Keratinocyte (primary cell): ENCODE measurements around the gene WBP1. TPM values are rescaled to one million over a fixed set of nuclear protein-coding genes. Genes with fewer than 3 reads are reported as not detected.
A peak's percentile ranks its signal among the peaks of the same experiment; 100 is the strongest.

Experiments used
- DNase-seq: peaks from one replicate; pipeline ENCODE4 v3.0.0-alpha.2; 2011; ENCODE audit warnings: low read depth, missing footprints, low spot score
- FAIRE-seq: peaks from 2 replicates; lab custom pipeline; 2011; peaks lifted over from hg19 to GRCh38; lab: Jason Lieb, UNC
- H2AFZ ChIP-seq: 2 replicates; pipeline ENCODE4 v1.6.0; 2012; ENCODE audit warnings: low read length, control low read depth, inconsistent platforms; ENCODE audit not compliant: control insufficient read depth
- H3K27ac ChIP-seq: 2 replicates; pipeline ENCODE4 v1.5.1; 2011; ENCODE audit warnings: low read length; ENCODE audit not compliant: control insufficient read depth, insufficient read depth
- H3K27me3 ChIP-seq: 3 replicates; pipeline ENCODE4 v1.6.0; 2011; ENCODE audit warnings: low read length; ENCODE audit not compliant: control insufficient read depth, insufficient read depth; ENCODE audit errors: extremely low read depth
- H3K36me3 ChIP-seq, 2 experiments: 2 replicates in 1 of 2; 3 replicates in 1 of 2; pipeline ENCODE4 v1.5.1; 2011; ENCODE audit warnings: low read length in 2 of 2, mild to moderate bottlenecking in 1 of 2; ENCODE audit not compliant: control insufficient read depth in 2 of 2, insufficient read depth in 2 of 2; ENCODE audit errors: extremely low read depth in 1 of 2
- H3K4me1 ChIP-seq: 3 replicates; pipeline ENCODE4 v1.5.1; 2011; ENCODE audit warnings: low read length; ENCODE audit not compliant: control insufficient read depth, insufficient read depth; ENCODE audit errors: extremely low read depth
- H3K4me2 ChIP-seq: 3 replicates; pipeline ENCODE4 v1.6.0; 2011; ENCODE audit warnings: low read depth, low read length; ENCODE audit not compliant: control insufficient read depth, insufficient read depth; ENCODE audit errors: extremely low read depth
- H3K4me3 ChIP-seq, 3 experiments: fragments of 200-600 bp in 1 of 3; sonication (generic) in 1 of 3; 2 replicates in 2 of 3; 3 replicates in 1 of 3; pipeline ENCODE4 v1.5.1; 2011 to 2016; ENCODE audit warnings: low read length in 3 of 3, mild to moderate bottlenecking in 3 of 3, control low read depth in 2 of 3, inconsistent platforms in 1 of 3, low read depth in 1 of 3, mixed read lengths in 1 of 3, mixed run types in 1 of 3, moderate library complexity in 1 of 3; ENCODE audit not compliant: control insufficient read depth in 2 of 3, insufficient read depth in 2 of 3; ENCODE audit errors: extremely low read depth in 1 of 3
- H3K79me2 ChIP-seq: 2 replicates; pipeline ENCODE4 v1.6.0; 2012; ENCODE audit warnings: low read length; ENCODE audit not compliant: control insufficient read depth, insufficient read depth
- H3K9ac ChIP-seq: 3 replicates; pipeline ENCODE4 v1.6.0; 2011; ENCODE audit warnings: low read length; ENCODE audit not compliant: control insufficient read depth, insufficient read depth; ENCODE audit errors: extremely low read depth
- H3K9me1 ChIP-seq: 3 replicates; pipeline ENCODE4 v1.6.0; 2011; ENCODE audit warnings: low read length; ENCODE audit not compliant: control insufficient read depth, insufficient read depth; ENCODE audit errors: extremely low read depth
- H3K9me3 ChIP-seq: 2 replicates; pipeline ENCODE4 v1.5.1; 2012; ENCODE audit warnings: low read depth, low read length; ENCODE audit not compliant: control insufficient read depth
- H4K20me1 ChIP-seq: 3 replicates; pipeline ENCODE4 v1.6.0; 2011; ENCODE audit warnings: low read length; ENCODE audit not compliant: control insufficient read depth, insufficient read depth; ENCODE audit errors: extremely low read depth
- CTCF ChIP-seq, 3 experiments: IDR thresholded peaks in 1 of 3; conservative IDR thresholded peaks in 1 of 3; optimal IDR thresholded peaks in 1 of 3; 2 replicates in 2 of 3; 3 replicates in 1 of 3; pipeline versions ENCODE3 to v1.5.1; 2011; ENCODE audit warnings: low read length in 3 of 3, mild to moderate bottlenecking in 3 of 3, moderate library complexity in 2 of 3, control low read depth in 1 of 3, inconsistent platforms in 1 of 3; ENCODE audit not compliant: insufficient read depth in 2 of 3; ENCODE audit errors: extremely low read depth in 1 of 3
- EZH2 ChIP-seq: IDR thresholded peaks from one replicate; pipeline ENCODE4 v1.6.1; 2012; ENCODE audit warnings: inconsistent platforms, mild to moderate bottlenecking, low read length, moderate library complexity
- dilution Hi-C: fragments of 300-500 bp; cut with MboI; formaldehyde crosslinking; loops from one replicate; pipeline ENCODE4 v1.7.0; 2020; ENCODE audit warnings: low sequenced_read_pairs; ENCODE audit not compliant: extremely low pct_ligation_motif_present
- polyA plus RNA-seq, 5 experiments: library from polyadenylated mRNA; depleted of rRNA in 3 of 5; stranded (reverse) in 3 of 5; stranded (forward) in 1 of 5; unstranded in 1 of 5; fragments of >200 nt; gene quantifications; 1 replicate in 1 of 5; 2 replicates in 3 of 5; 3 replicates in 1 of 5; pipeline versions ENCODE4 v1.2.1 to v1.2.3, GENCODE V29; 2011 to 2012; ENCODE audit warnings: missing spikeins in 2 of 5, low read depth in 1 of 5, low replicate concordance in 1 of 5

WBP1 gene
- polyA plus RNA-seq, 1 donor (not counting 4 experiments of a cell fraction or from before 2014, with no cell fraction given), result 75.5 TPM

- no peaks in the 10 kb centered on the region for H3K27me3 ChIP-seq
- peak within 1 kb of the TSS; percentile 65 for H3K27ac ChIP-seq
- no peaks in the 10 kb centered on the region for H3K9me1 ChIP-seq
- peak; percentile 90 for DNase-seq
- TF ChIP-seq EZH2 (no peak), CTCF (optimal IDR thresholded peaks at IDR 0.05 in 1 of 3, IDR thresholded peaks at IDR 0.05 in 1 of 3, conservative IDR thresholded peaks at IDR 0.05 in 1 of 3; ENCODE audit: extremely low read depth in 1 of 3, insufficient read depth in 2 of 3, low read length in 3 of 3) (no peak)
- peaks cover 21% of the 10 kb centered on the region for H3K4me1 ChIP-seq
- no peaks in the 10 kb centered on the region for H3K36me3 ChIP-seq
- H2AFZ ChIP-seq, result peak within 1 kb of the TSS; percentile 72
- H3K4me2 ChIP-seq, result peak within 1 kb of the TSS; percentile 79
- no peaks in the 10 kb centered on the region for H4K20me1 ChIP-seq
- H3K9me3 ChIP-seq, result no peaks in the 10 kb centered on the region
- H3K79me2 ChIP-seq, result peaks cover 20% of the 10 kb centered on the region
- H3K9ac ChIP-seq, result peak within 1 kb of the TSS; percentile 76
- H3K4me3 ChIP-seq, result peak within 1 kb of the TSS; percentile 72 to 84 (median 79)
- dilution Hi-C loops, result no loop called here
- peak; percentile 76 for FAIRE-seq
Measured at GRCh38 chr2:74454654-74455511, 3.4 kb upstream of the WBP1 start, which contains the start of gene INO80B. Gene INO80B, plus strand, starts transcription at chr2:74455087. Its CDS starts 30 bp downstream, at chr2:74455117.

GRCh38 chr2:74457129-74457548 lies 1.1 kb upstream of the WBP1 start:
- peak overlapping the region; percentile 72 for H3K27ac ChIP-seq
- no peak for FAIRE-seq
- H3K4me3 ChIP-seq, result peak overlapping the region; percentile 47 to 79 (median 73)
- dilution Hi-C loops, result no loop called here
- peaks cover 7 to 13% of the 10 kb centered on the region in 2 experiments for H3K36me3 ChIP-seq
- no peaks in the 10 kb centered on the region for H3K27me3 ChIP-seq
- H3K4me1 ChIP-seq, result peaks cover 21% of the 10 kb centered on the region
- H3K9ac ChIP-seq, result peak overlapping the region; percentile 95
- H3K9me1 ChIP-seq, result no peaks in the 10 kb centered on the region
- no peak for TF ChIP-seq EZH2
- no peak for TF ChIP-seq CTCF (optimal IDR thresholded peaks at IDR 0.05 in 1 of 3, IDR thresholded peaks at IDR 0.05 in 1 of 3, conservative IDR thresholded peaks at IDR 0.05 in 1 of 3; ENCODE audit: extremely low read depth in 1 of 3, insufficient read depth in 2 of 3, low read length in 3 of 3)
- H3K4me2 ChIP-seq, result peak overlapping the region; percentile 79
- H3K9me3 ChIP-seq, result no peaks in the 10 kb centered on the region
- H4K20me1 ChIP-seq, result no peaks in the 10 kb centered on the region
- H3K79me2 ChIP-seq, result peaks cover 20% of the 10 kb centered on the region
- peak overlapping the region; percentile 58 for H2AFZ ChIP-seq
- DNase-seq, result no peak
